Measurements from ENCODE around the gene MRM2. TPM values are rescaled to one million over a fixed set of nuclear protein-coding genes. Genes with fewer than 3 reads are reported as not detected.

The MRM2 gene
- total RNA-seq, 4 donors from 2014 or later, result 2.1 to 29.4 (median 12.8) TPM

GRCh38 chr7:2266911-2267310, 24.9 kb upstream of the MRM2 start:
- intact Hi-C loops (cut with DNase I; ENCODE audit: low total_unique reads), result no loop called here
- DNase-seq, result no peak
- no peak overlapping the region for H3K27ac ChIP-seq

DNA sequence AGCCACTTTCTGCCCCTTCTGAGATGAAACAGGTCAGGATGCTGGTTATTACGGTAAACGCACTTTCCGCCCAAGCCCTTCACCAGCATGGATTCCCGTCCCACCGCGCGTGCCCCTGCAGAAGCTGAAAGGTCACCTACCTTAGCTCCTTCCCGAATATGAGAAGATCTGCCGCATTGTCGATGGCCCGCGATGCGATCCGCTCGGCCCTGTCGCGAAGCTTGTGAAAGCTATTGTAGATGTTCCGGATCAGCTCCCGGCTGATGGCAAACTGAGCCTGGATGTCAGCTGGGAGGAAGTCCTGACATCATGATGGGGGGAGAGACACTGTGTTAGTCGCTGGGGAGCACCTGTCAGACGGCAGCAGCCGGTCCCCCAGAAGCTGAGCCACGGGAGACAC, 22.2 kb upstream of the MRM2 start:
- intact Hi-C loops (cut with DNase I; ENCODE audit: low total_unique reads), result no loop called here

More at GRCh38 chr7:2266911-2267310, 24.9 kb upstream of the MRM2 start:
- no peaks in the 10 kb centered on the region for H3K27me3 ChIP-seq
- no peaks in the 10 kb centered on the region for H3K36me3 ChIP-seq
- TF ChIP-seq POLR2A (IDR thresholded peaks at IDR 0.05) (no peak), CTCF (IDR thresholded peaks at IDR 0.05) (no peak)
- H3K4me1 ChIP-seq, result no peaks in the 10 kb centered on the region
- no peaks in the 10 kb centered on the region for H3K9me3 ChIP-seq
- no peak overlapping the region for H3K4me3 ChIP-seq

GRCh38 chr7:2263176-2263575, 21.2 kb upstream of the MRM2 start:
- TF ChIP-seq POLR2A (IDR thresholded peaks at IDR 0.05) (no peak), CTCF (IDR thresholded peaks at IDR 0.05) (no peak)
- Histone ChIP-seq H3K27ac (no peak overlapping the region), H3K4me3 (no peak overlapping the region), H3K9me3 (no peaks in the 10 kb centered on the region), H3K27me3 (no peaks in the 10 kb centered on the region), H3K4me1 (no peaks in the 10 kb centered on the region), H3K36me3 (no peaks in the 10 kb centered on the region)
- intact Hi-C loops (cut with DNase I; ENCODE audit: low total_unique reads), result no loop called here
- DNase-seq, result no peak

More for the DNA sequence above, 22.2 kb upstream of the MRM2 start:
- DNase-seq, result no peak
- Histone ChIP-seq H3K27me3 (no peaks in the 10 kb centered on the region), H3K4me1 (no peaks in the 10 kb centered on the region), H3K36me3 (no peaks in the 10 kb centered on the region), H3K27ac (no peak overlapping the region), H3K4me3 (no peak overlapping the region), H3K9me3 (no peaks in the 10 kb centered on the region)
- TF ChIP-seq CTCF (IDR thresholded peaks at IDR 0.05), result no peak

GRCh38 chr7:2261611-2262010, 19.6 kb upstream of the MRM2 start:
- no peak overlapping the region for H3K4me3 ChIP-seq
- H3K9me3 ChIP-seq, result no peaks in the 10 kb centered on the region
- no peaks in the 10 kb centered on the region for H3K4me1 ChIP-seq
- H3K27ac ChIP-seq, result no peak overlapping the region
- H3K27me3 ChIP-seq, result no peaks in the 10 kb centered on the region
- H3K36me3 ChIP-seq, result no peaks in the 10 kb centered on the region
- DNase-seq, result no peak
- intact Hi-C loops (cut with DNase I; ENCODE audit: low total_unique reads), result no loop called here
- no peak for TF ChIP-seq CTCF (IDR thresholded peaks at IDR 0.05)
- no peak for TF ChIP-seq POLR2A (IDR thresholded peaks at IDR 0.05)

DNA sequence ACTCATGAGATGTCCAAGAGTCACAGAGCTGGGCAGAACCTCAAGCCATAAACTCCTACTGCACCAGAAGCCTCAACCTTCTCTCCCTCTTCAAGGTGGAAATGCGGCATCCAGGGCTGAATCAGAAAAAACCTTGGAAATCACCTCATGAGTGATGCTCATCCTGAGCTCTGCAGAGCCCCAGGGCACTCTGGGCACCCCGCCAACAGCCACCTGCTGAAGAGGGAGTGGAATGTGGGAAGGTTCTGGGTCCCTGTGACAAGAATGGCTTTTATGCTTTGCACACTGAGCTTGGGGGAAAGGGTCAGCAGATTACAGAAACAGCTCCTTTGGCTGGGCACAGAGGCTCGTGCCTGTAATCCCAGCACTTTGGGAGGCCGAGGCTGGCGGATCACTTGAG, 18.8 kb upstream of the MRM2 start:
- no peak for DNase-seq
- H3K27me3 ChIP-seq, result no peaks in the 10 kb centered on the region
- TF ChIP-seq POLR2A (IDR thresholded peaks at IDR 0.05), result no peak
- no peak for TF ChIP-seq CTCF (IDR thresholded peaks at IDR 0.05)
- no peaks in the 10 kb centered on the region for H3K36me3 ChIP-seq
- H3K9me3 ChIP-seq, result no peaks in the 10 kb centered on the region
- no peaks in the 10 kb centered on the region for H3K4me1 ChIP-seq
- H3K4me3 ChIP-seq, result no peak overlapping the region
- no peak overlapping the region for H3K27ac ChIP-seq
- intact Hi-C loops (cut with DNase I; ENCODE audit: low total_unique reads), result no loop called here

All from uterus (tissue), 4 donors.